Fibroblast of lung (primary cell): ENCODE measurements around the gene STX8. TPM values are rescaled to one million over a fixed set of nuclear protein-coding genes. Genes with fewer than 3 reads are reported as not detected.

Source experiments
- DNase-seq, 2 donors: peaks; one replicate each; pipeline versions ENCODE4 v3.0.0 to v3.0.0-alpha.2; 2010; ENCODE audit warnings: low read depth in 2 of 2
- H2AFZ ChIP-seq: 2 replicates; pipeline ENCODE4 v1.5.1; 2012; ENCODE audit warnings: low read length, control low read depth, inconsistent platforms
- H3K27ac ChIP-seq: 2 replicates; pipeline ENCODE4 v1.5.1; 2011; ENCODE audit warnings: low read length, control low read depth; ENCODE audit not compliant: insufficient read depth
- H3K27me3 ChIP-seq: 2 replicates; pipeline ENCODE4 v1.5.1; 2011; ENCODE audit warnings: mild to moderate bottlenecking, low read length; ENCODE audit not compliant: control insufficient read depth, insufficient read depth
- H3K36me3 ChIP-seq: 2 replicates; pipeline ENCODE4 v1.5.1; 2011; ENCODE audit warnings: low read length; ENCODE audit not compliant: control insufficient read depth, insufficient read depth
- H3K4me1 ChIP-seq: 2 replicates; pipeline ENCODE4 v1.5.1; 2011; ENCODE audit warnings: low read length; ENCODE audit not compliant: control insufficient read depth, insufficient read depth; ENCODE audit errors: extremely low read depth
- H3K4me2 ChIP-seq: 2 replicates; pipeline ENCODE4 v1.5.1; 2011; ENCODE audit warnings: low read length, control low read depth; ENCODE audit not compliant: insufficient read depth; ENCODE audit errors: extremely low read depth
- H3K4me3 ChIP-seq, 4 experiments: fragments of 200-600 bp in 1 of 4; sonication (generic) in 1 of 4; replicated peaks in 1 of 4; 2 replicates each; pipeline ENCODE4 v1.5.1; 2011 to 2016; ENCODE audit warnings: low read length in 4 of 4, low read depth in 3 of 4, mild to moderate bottlenecking in 3 of 4, control low read depth in 2 of 4, inconsistent platforms in 1 of 4, mixed read lengths in 1 of 4; ENCODE audit not compliant: insufficient read depth in 1 of 4; ENCODE audit errors: control extremely low read depth in 1 of 4
- H3K79me2 ChIP-seq: 2 replicates; pipeline ENCODE4 v1.5.1; 2012; ENCODE audit warnings: mild to moderate bottlenecking, low read length, inconsistent platforms; ENCODE audit not compliant: control insufficient read depth, insufficient read depth
- H3K9ac ChIP-seq: 2 replicates; pipeline ENCODE4 v1.5.1; 2011; ENCODE audit warnings: mild to moderate bottlenecking, low read length, control low read depth; ENCODE audit not compliant: insufficient read depth
- H3K9me3 ChIP-seq: 2 replicates; pipeline ENCODE4 v1.5.1; 2012; ENCODE audit warnings: low read depth, low read length; ENCODE audit not compliant: control insufficient read depth, insufficient read depth
- H4K20me1 ChIP-seq: 2 replicates; pipeline ENCODE4 v1.5.1; 2011; ENCODE audit warnings: low read length; ENCODE audit not compliant: control insufficient read depth, insufficient read depth; ENCODE audit errors: extremely low read depth
- CTCF ChIP-seq, 2 donors: IDR thresholded peaks in 1 of 2; conservative IDR thresholded peaks in 1 of 2; 1 replicate in 1 of 2; 2 replicates in 1 of 2; pipeline ENCODE4 v1.5.1; 2011 to 2012; ENCODE audit warnings: low read length in 2 of 2, control low read depth in 1 of 2, inconsistent platforms in 1 of 2, low read depth in 1 of 2, mild to moderate bottlenecking in 1 of 2
- EZH2 ChIP-seq: IDR thresholded peaks from 2 replicates; pipeline ENCODE4 v1.5.1; 2012; ENCODE audit warnings: low read length, control low read depth, mild to moderate bottlenecking; ENCODE audit errors: missing control alignments
- polyA plus RNA-seq, 2 donors: library from polyadenylated mRNA; depleted of rRNA in 1 of 2; stranded (reverse) in 1 of 2; unstranded in 1 of 2; fragments of >200 nt; gene quantifications; 2 replicates each; pipeline ENCODE4 v1.2.1, GENCODE V29; 2011 to 2012; ENCODE audit warnings: missing spikeins in 1 of 2
- total RNA-seq: library from RNA; depleted of rRNA; stranded (reverse); fragments of >200 nt; gene quantifications from 2 replicates; pipeline ENCODE4 v1.2.1, GENCODE V29; 2014

STX8 gene
- total and polyA plus RNA-seq, 2 donors (not counting 1 experiment from before 2014, with no cell fraction given): 84.7 to 128 TPM

GRCh38 chr17:9254841-9255240 is 320.8 kb downstream of the STX8 start:
- Histone ChIP-seq H3K79me2 (no peaks in the 10 kb centered on the region), H3K27ac (no peak overlapping the region), H3K4me3 (no peak overlapping the region), H3K27me3 (no peaks in the 10 kb centered on the region), H3K9ac (no peak overlapping the region), H3K4me1 (no peaks in the 10 kb centered on the region), H2AFZ (no peak overlapping the region), H3K36me3 (no peaks in the 10 kb centered on the region), H4K20me1 (no peaks in the 10 kb centered on the region), H3K4me2 (no peak overlapping the region), H3K9me3 (no peaks in the 10 kb centered on the region)
- no peak for DNase-seq
- no peak for TF ChIP-seq CTCF (conservative IDR thresholded peaks at IDR 0.05 in 1 of 2, IDR thresholded peaks at IDR 0.05 in 1 of 2; ENCODE audit: low read depth in 1 of 2, low read length in 2 of 2)
- TF ChIP-seq EZH2: no peak

GRCh38 chr17:9253308-9253707 is 322.3 kb downstream of the STX8 start:
- Histone ChIP-seq H2AFZ (no peak overlapping the region), H3K9me3 (no peaks in the 10 kb centered on the region), H3K27ac (no peak overlapping the region), H3K36me3 (no peaks in the 10 kb centered on the region), H4K20me1 (no peaks in the 10 kb centered on the region), H3K79me2 (no peaks in the 10 kb centered on the region), H3K9ac (no peak overlapping the region), H3K4me1 (no peaks in the 10 kb centered on the region), H3K4me3 (no peak overlapping the region), H3K4me2 (no peak overlapping the region), H3K27me3 (no peaks in the 10 kb centered on the region)
- DNase-seq: no peak
- no peak for TF ChIP-seq CTCF (conservative IDR thresholded peaks at IDR 0.05 in 1 of 2, IDR thresholded peaks at IDR 0.05 in 1 of 2; ENCODE audit: low read depth in 1 of 2, low read length in 2 of 2)
- TF ChIP-seq EZH2: no peak

GRCh38 chr17:9251273-9251672 is 324.3 kb downstream of the STX8 start:
- Histone ChIP-seq H3K27me3 (no peaks in the 10 kb centered on the region), H3K27ac (no peak overlapping the region), H3K9me3 (no peaks in the 10 kb centered on the region), H3K4me2 (no peak overlapping the region), H3K4me3 (no peak overlapping the region), H3K9ac (no peak overlapping the region), H3K36me3 (no peaks in the 10 kb centered on the region), H3K4me1 (no peaks in the 10 kb centered on the region), H3K79me2 (no peaks in the 10 kb centered on the region), H4K20me1 (no peaks in the 10 kb centered on the region), H2AFZ (no peak overlapping the region)
- no peak for TF ChIP-seq CTCF (conservative IDR thresholded peaks at IDR 0.05 in 1 of 2, IDR thresholded peaks at IDR 0.05 in 1 of 2; ENCODE audit: low read depth in 1 of 2, low read length in 2 of 2)
- TF ChIP-seq EZH2: no peak
- DNase-seq: no peak
